ENCODE measurements around the gene HYCC2. TPM values are rescaled to one million over a fixed set of nuclear protein-coding genes. Genes with fewer than 3 reads are reported as not detected.

HYCC2 gene
- polyA plus RNA-seq, 3 donors: 6.8 to 10.2 (median 7.7) TPM

DNA sequence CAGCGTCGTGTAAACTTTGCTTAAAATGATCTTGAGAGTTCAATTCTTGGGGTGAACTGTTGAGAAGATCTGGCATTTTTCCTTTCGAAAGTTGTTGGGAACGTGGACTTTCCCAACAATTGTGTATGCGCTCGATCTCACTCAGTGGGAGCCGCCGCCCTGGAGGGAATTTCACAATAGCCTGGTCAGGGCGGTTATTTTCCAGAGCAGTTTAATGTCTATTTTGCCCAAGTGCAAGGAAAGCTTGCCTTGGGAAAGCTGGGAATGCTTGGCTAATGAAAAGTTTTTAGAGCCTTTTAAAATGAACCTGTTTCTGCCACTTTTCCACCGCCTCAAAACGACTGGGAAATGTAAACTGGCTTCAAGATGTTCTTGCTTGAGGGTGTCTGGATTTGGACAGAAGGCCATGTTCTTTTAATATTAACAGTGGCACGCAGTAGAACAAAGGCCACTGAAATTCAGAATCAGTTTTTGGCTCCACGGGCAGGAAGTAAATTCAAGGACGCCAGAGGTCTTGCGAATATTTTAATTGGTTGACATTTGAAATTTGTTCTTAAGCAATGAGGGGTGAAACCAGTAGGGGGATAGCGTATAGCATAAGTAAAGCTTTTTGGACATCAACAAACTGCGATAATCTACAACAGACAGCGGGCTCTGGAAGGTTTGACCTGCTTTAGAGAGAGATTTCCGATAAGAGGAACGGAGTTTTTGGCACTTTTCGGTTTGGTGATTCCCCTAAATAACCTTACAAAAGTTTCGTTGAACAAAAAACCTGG, 45.7 kb upstream of the HYCC2 start:
- TF ChIP-seq, protein P1, sequence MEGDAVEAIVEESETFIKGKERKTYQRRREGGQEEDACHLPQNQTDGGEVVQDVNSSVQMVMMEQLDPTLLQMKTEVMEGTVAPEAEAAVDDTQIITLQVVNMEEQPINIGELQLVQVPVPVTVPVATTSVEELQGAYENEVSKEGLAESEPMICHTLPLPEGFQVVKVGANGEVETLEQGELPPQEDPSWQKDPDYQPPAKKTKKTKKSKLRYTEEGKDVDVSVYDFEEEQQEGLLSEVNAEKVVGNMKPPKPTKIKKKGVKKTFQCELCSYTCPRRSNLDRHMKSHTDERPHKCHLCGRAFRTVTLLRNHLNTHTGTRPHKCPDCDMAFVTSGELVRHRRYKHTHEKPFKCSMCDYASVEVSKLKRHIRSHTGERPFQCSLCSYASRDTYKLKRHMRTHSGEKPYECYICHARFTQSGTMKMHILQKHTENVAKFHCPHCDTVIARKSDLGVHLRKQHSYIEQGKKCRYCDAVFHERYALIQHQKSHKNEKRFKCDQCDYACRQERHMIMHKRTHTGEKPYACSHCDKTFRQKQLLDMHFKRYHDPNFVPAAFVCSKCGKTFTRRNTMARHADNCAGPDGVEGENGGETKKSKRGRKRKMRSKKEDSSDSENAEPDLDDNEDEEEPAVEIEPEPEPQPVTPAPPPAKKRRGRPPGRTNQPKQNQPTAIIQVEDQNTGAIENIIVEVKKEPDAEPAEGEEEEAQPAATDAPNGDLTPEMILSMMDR (IDR thresholded peaks at IDR 0.05): peak; percentile 36
- H3K27me3 Mint-ChIP-seq (ENCODE audit: low read depth in 3 of 3): peaks cover 0 to 4% (median 1%) of the 10 kb centered on the region in 3 donors
- Histone ChIP-seq H3K9me3 (replicated peaks in 1 of 2; ENCODE audit: control insufficient read depth in 1 of 2, insufficient read depth in 1 of 2, low read length in 2 of 2) (no peaks in the 10 kb centered on the region), H4K20me1 (ENCODE audit: insufficient read depth, low read length) (peaks cover 39% of the 10 kb centered on the region), H3K27me3 (ENCODE audit: control insufficient read depth in 2 of 2, insufficient read depth in 2 of 2, low read length in 2 of 2) (no peaks in the 10 kb centered on the region), H3K27ac (ENCODE audit: low read depth in 1 of 2, low read length in 2 of 2) (peak overlapping the region; percentile 96 to 99), H3K4me1 (ENCODE audit: control insufficient read depth in 1 of 2, insufficient read depth in 2 of 2, low read length in 2 of 2) (peaks cover 28 to 51% of the 10 kb centered on the region in 2 donors), H3K36me3 (replicated peaks in 1 of 2; ENCODE audit: control insufficient read depth in 1 of 2, insufficient read depth in 2 of 2, low read length in 2 of 2) (peaks cover under 1 to 4% of the 10 kb centered on the region in 2 donors), H3K4me3 (replicated peaks in 1 of 3; ENCODE audit: low read depth in 2 of 3, low read length in 3 of 3) (peak overlapping the region; percentile 77 to 99 (median 83)), H3K9ac (ENCODE audit: insufficient read depth, low read length, poor library complexity, severe bottlenecking) (peak overlapping the region; percentile 97), H2AFZ (ENCODE audit: insufficient read depth, low read depth, low read length, poor library complexity, severe bottlenecking) (peak overlapping the region; percentile 70), H3K79me2 (ENCODE audit: insufficient read depth, low read length) (peaks cover 82% of the 10 kb centered on the region), H3K4me2 (replicated peaks; ENCODE audit: extremely low read depth, low read length, poor library complexity, severe bottlenecking) (peak overlapping the region; percentile 96)
- intact Hi-C loops (cut with micrococcal nuclease): loop anchor here (2.0 to 5.0 kb wide), 3 partner anchors 40 to 155 kb away; partner anchors contain the start of genes HYCC2 (in 1 of the 2) and ORC2 (in 1 of the 2)
- peaks cover 0 to 2% (median 0%) of the 10 kb centered on the region in 7 donors for H3K9me3 Mint-ChIP-seq
- DNase-seq: peak; percentile 62 to 84 (median 66)
- 0% methylated on average over 14 of the region's 22 CpGs for whole genome bisulfite sequencing (ENCODE audit: insufficient coverage)
- peaks cover 11 to 18% of the 10 kb centered on the region in 2 donors for H3K36me3 Mint-ChIP-seq
- peaks cover 38% of the 10 kb centered on the region for H3K4me1 Mint-ChIP-seq
- H3K27ac Mint-ChIP-seq: peak overlapping the region; percentile 93 to 99 (median 99)
- peak overlapping the region; percentile 97 to 99 for H3K4me3 Mint-ChIP-seq

DNA sequence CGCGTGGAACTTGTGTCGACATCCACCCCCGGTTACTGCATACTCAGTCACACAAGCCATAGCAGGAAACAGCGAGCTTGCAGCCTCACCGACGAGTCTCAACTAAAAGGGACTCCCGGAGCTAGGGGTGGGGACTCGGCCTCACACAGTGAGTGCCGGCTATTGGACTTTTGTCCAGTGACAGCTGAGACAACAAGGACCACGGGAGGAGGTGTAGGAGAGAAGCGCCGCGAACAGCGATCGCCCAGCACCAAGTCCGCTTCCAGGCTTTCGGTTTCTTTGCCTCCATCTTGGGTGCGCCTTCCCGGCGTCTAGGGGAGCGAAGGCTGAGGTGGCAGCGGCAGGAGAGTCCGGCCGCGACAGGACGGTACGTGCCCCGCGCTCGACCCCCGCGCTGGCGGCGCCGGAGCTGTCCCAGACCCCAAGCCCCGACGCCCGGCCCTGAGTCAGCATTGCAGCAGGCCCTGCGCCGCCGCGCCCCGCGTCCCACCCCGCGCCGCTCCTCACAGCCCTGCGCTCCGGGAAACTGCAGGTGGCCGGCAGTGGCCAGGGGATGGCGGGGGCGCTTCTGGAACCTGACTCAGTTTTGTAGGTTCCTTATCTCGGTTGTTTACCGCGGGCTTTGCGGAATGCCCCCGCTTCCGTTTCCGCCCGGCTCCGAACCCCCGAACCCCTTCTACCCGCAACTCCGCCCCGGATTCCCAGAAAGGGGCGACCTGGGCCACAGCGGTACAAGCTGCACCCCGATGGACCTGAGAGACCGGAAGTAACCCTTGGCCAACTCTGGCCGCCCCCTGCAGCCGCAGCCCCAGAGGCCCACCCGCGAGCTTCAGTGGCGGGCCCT, 44.9 kb upstream of the HYCC2 start, which contains the start of gene CFLAR:
Gene CFLAR (plus strand): TSS at position 50 of the 844 bp plus-strand sequence. CDS start 13,702 bp downstream, outside the sequence.
- TF ChIP-seq, protein P1 (IDR thresholded peaks at IDR 0.05): no peak
- under 1% methylated on average over 72 of the region's 75 CpGs for WGBS (ENCODE audit: insufficient coverage)
- Histone ChIP-seq H3K79me2 (ENCODE audit: insufficient read depth, low read length) (peaks cover 74% of the 10 kb centered on the region), H3K4me1 (ENCODE audit: control insufficient read depth in 1 of 2, insufficient read depth in 2 of 2, low read length in 2 of 2) (peaks cover 20 to 43% of the 10 kb centered on the region in 2 donors), H2AFZ (ENCODE audit: insufficient read depth, low read depth, low read length, poor library complexity, severe bottlenecking) (peak within 1 kb of the TSS; percentile 70), H3K9me3 (replicated peaks in 1 of 2; ENCODE audit: control insufficient read depth in 1 of 2, insufficient read depth in 1 of 2, low read length in 2 of 2) (no peaks in the 10 kb centered on the region), H4K20me1 (ENCODE audit: insufficient read depth, low read length) (peaks cover 31% of the 10 kb centered on the region), H3K27ac (ENCODE audit: low read depth in 1 of 2, low read length in 2 of 2) (peak within 1 kb of the TSS; percentile 96 to 99), H3K9ac (ENCODE audit: insufficient read depth, low read length, poor library complexity, severe bottlenecking) (peak within 1 kb of the TSS; percentile 97), H3K36me3 (replicated peaks in 1 of 2; ENCODE audit: control insufficient read depth in 1 of 2, insufficient read depth in 2 of 2, low read length in 2 of 2) (no peaks in the 10 kb centered on the region), H3K27me3 (ENCODE audit: control insufficient read depth in 2 of 2, insufficient read depth in 2 of 2, low read length in 2 of 2) (no peaks in the 10 kb centered on the region), H3K4me2 (replicated peaks; ENCODE audit: extremely low read depth, low read length, poor library complexity, severe bottlenecking) (peak within 1 kb of the TSS; percentile 96), H3K4me3 (replicated peaks in 1 of 3; ENCODE audit: low read depth in 2 of 3, low read length in 3 of 3) (peak within 1 kb of the TSS; percentile 77 to 99 (median 83))
- Mint-ChIP-seq H3K4me1 (peaks cover 31% of the 10 kb centered on the region), H3K9me3 (peaks cover 0 to 2% (median 0%) of the 10 kb centered on the region in 7 donors), H3K27me3 (ENCODE audit: low read depth in 3 of 3) (peaks cover 0 to 4% (median 1%) of the 10 kb centered on the region in 3 donors), H3K27ac (peak within 1 kb of the TSS; percentile 93 to 99 (median 99)), H3K4me3 (peak within 1 kb of the TSS; percentile 97 to 99), H3K36me3 (peaks cover 6 to 15% of the 10 kb centered on the region in 2 donors)
- DNase-seq: peak; percentile 72 to 85 (median 80)
- intact Hi-C loops (cut with micrococcal nuclease): loop anchor here (2.0 to 5.0 kb wide), 3 partner anchors 41 to 154 kb away; partner anchors contain the start of genes HYCC2 (in 1 of the 2) and ORC2 (in 1 of the 2)

Measured in CD14-positive monocyte (primary cell).